HL-60 (cell line): ENCODE results near the gene CLEC3A.

Source experiments
- DNase-seq, 2 experiments: peaks; one replicate each; pipeline ENCODE4 v3.0.0-alpha.2; 2010 to 2020; ENCODE audit warnings: low read depth in 1 of 2, low spot score in 1 of 2
- H3K27ac ChIP-seq: fragments of 250-450 bp; sonication (Bioruptor Pico); replicated peaks from 2 replicates; pipeline ENCODE4 v1.5.1; 2020; ENCODE audit warnings: mild to moderate bottlenecking, moderate library complexity
- H3K27me3 ChIP-seq: fragments of 250-450 bp; sonication (Bioruptor Pico); 2 replicates; pipeline ENCODE4 v1.5.1; 2021; ENCODE audit warnings: mild to moderate bottlenecking, moderate library complexity; ENCODE audit not compliant: insufficient read depth, poor library complexity, severe bottlenecking
- H3K4me3 ChIP-seq: replicated peaks from 2 replicates; pipeline ENCODE4 v1.5.1; 2011; ENCODE audit warnings: mild to moderate bottlenecking, control low read depth, low read length; ENCODE audit not compliant: insufficient read depth
- CTCF ChIP-seq: IDR thresholded peaks from one replicate; pipeline ENCODE4 v1.5.1; 2011; ENCODE audit warnings: low read length, control low read depth, inconsistent platforms; ENCODE audit not compliant: insufficient read depth
- GABPA ChIP-seq: IDR thresholded peaks from 2 replicates; pipeline ENCODE4 v1.6.1; 2012; ENCODE audit warnings: low read depth
- POLR2AphosphoS5 ChIP-seq: IDR thresholded peaks from 2 replicates; pipeline ENCODE4 v1.6.1; 2012; ENCODE audit warnings: low read depth
- REST ChIP-seq: IDR thresholded peaks from 2 replicates; pipeline ENCODE4 v1.6.1; 2012; ENCODE audit warnings: low read depth; ENCODE audit not compliant: insufficient replicate concordance
- SPI1 ChIP-seq: IDR thresholded peaks from 2 replicates; pipeline ENCODE4 v1.6.1; 2012; ENCODE audit warnings: low read depth, mild to moderate bottlenecking, borderline replicate concordance

The CLEC3A gene

GRCh38 chr16:77995843-77996455 is 26.4 kb upstream of the CLEC3A start:
- H3K4me3 ChIP-seq: no peak overlapping the region
- no peaks in the 10 kb centered on the region for H3K27me3 ChIP-seq
- TF ChIP-seq REST: no peak
- TF ChIP-seq POLR2AphosphoS5: no peak
- no peak for TF ChIP-seq GABPA
- no peak for TF ChIP-seq SPI1
- TF ChIP-seq CTCF: no peak
- no peak for DNase-seq
- H3K27ac ChIP-seq: no peak overlapping the region

GRCh38 chr16:77998350-77999023 is 23.9 kb upstream of the CLEC3A start:
- Histone ChIP-seq H3K4me3 (no peak overlapping the region), H3K27ac (no peak overlapping the region), H3K27me3 (no peaks in the 10 kb centered on the region)
- DNase-seq: no peak
- TF ChIP-seq GABPA (no peak), POLR2AphosphoS5 (no peak), SPI1 (no peak), CTCF (no peak)

- DNase-seq: no peak
- no peaks in the 10 kb centered on the region for H3K27me3 ChIP-seq
- no peak for TF ChIP-seq GABPA
- no peak for TF ChIP-seq REST
- no peak for TF ChIP-seq SPI1
- TF ChIP-seq CTCF: no peak
- TF ChIP-seq POLR2AphosphoS5: no peak
- no peak overlapping the region for H3K27ac ChIP-seq
- no peak overlapping the region for H3K4me3 ChIP-seq
Measured at GRCh38 chr16:78001451-78002025, 20.8 kb upstream of the CLEC3A start.
